ENCODE results near the gene PRR14.

PRR14 gene

DNA sequence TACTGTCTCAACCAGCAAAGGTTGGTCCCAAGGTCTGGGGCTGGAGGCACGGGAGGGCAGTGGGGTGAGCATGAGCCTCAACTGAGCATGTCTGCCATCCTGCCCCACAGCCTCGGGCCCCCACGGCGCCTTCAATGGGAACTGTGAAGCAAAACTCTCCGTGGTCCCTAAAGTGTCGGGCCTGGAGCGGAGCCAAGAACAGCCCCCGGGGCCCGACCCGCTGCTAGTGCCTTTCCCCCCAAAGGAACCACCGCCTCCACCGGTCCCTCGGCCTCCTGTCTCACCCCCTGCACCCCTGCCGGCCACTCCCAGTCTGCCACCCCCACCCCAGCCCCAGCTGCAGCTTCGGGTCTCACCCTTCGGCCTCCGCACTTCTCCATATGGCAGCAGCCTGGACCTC is 11.7 kb downstream of the PRR14 start:
- ATAC-seq, result no peak
- TF ChIP-seq ZFP3 (CRISPR knock-in tag; IDR thresholded peaks at IDR 0.05) (no peak), TCF4 (CRISPR knock-in tag; IDR thresholded peaks at IDR 0.05; ENCODE audit: borderline replicate concordance) (no peak), ZNF8 (CRISPR knock-in tag; IDR thresholded peaks at IDR 0.05) (no peak), OSR1 (CRISPR knock-in tag; IDR thresholded peaks at IDR 0.05) (no peak), ZNF565 (CRISPR knock-in tag; conservative IDR thresholded peaks at IDR 0.05; ENCODE audit: low read depth) (no peak), BACH2 (CRISPR knock-in tag; IDR thresholded peaks at IDR 0.05; ENCODE audit: borderline replicate concordance) (no peak), GLIS3 (CRISPR knock-in tag; IDR thresholded peaks at IDR 0.05) (no peak), CSDC2 (CRISPR knock-in tag; IDR thresholded peaks at IDR 0.05) (no peak)
- TF ChIP-seq, protein P1, sequence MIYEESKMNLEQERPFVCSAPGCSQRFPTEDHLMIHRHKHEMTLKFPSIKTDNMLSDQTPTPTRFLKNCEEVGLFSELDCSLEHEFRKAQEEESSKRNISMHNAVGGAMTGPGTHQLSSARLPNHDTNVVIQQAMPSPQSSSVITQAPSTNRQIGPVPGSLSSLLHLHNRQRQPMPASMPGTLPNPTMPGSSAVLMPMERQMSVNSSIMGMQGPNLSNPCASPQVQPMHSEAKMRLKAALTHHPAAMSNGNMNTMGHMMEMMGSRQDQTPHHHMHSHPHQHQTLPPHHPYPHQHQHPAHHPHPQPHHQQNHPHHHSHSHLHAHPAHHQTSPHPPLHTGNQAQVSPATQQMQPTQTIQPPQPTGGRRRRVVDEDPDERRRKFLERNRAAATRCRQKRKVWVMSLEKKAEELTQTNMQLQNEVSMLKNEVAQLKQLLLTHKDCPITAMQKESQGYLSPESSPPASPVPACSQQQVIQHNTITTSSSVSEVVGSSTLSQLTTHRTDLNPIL (CRISPR knock-in tag; IDR thresholded peaks at IDR 0.05; ENCODE audit: low read depth), result no peak
- TF ChIP-seq, protein P2, sequence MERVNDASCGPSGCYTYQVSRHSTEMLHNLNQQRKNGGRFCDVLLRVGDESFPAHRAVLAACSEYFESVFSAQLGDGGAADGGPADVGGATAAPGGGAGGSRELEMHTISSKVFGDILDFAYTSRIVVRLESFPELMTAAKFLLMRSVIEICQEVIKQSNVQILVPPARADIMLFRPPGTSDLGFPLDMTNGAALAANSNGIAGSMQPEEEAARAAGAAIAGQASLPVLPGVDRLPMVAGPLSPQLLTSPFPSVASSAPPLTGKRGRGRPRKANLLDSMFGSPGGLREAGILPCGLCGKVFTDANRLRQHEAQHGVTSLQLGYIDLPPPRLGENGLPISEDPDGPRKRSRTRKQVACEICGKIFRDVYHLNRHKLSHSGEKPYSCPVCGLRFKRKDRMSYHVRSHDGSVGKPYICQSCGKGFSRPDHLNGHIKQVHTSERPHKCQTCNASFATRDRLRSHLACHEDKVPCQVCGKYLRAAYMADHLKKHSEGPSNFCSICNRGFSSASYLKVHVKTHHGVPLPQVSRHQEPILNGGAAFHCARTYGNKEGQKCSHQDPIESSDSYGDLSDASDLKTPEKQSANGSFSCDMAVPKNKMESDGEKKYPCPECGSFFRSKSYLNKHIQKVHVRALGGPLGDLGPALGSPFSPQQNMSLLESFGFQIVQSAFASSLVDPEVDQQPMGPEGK (CRISPR knock-in tag; IDR thresholded peaks at IDR 0.05; ENCODE audit: borderline replicate concordance), result no peak

DNA sequence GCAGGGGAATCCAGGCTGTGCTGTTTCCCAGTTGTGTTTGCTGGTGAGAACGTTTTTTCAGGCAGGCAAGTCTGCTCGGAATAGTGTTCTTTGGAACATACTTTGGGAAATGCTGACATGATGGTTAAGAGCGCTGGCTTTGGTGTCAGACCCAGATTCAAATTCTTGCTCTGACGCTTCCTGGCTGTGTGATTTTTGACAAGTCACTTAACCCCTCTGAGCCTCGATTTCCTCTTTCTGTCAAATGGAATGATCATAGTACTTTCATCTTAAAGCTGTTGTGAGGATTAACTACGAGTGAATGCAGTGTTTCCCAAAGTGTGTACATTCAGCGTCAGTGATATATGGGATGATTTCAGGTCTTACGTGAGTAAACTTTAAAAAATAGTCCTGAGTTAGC is 12.3 kb downstream of the PRR14 start:
- TF ChIP-seq ZC3H10 (CRISPR knock-in tag; IDR thresholded peaks at IDR 0.05) (no peak), SNAI2 (CRISPR knock-in tag; IDR thresholded peaks at IDR 0.05) (no peak), ZNF8 (CRISPR knock-in tag; IDR thresholded peaks at IDR 0.05) (no peak), ZNF70 (CRISPR knock-in tag; IDR thresholded peaks at IDR 0.05) (no peak), CSDC2 (CRISPR knock-in tag; IDR thresholded peaks at IDR 0.05) (no peak), PPARA (CRISPR knock-in tag; IDR thresholded peaks at IDR 0.05; ENCODE audit: borderline replicate concordance) (no peak), TCF4 (CRISPR knock-in tag; IDR thresholded peaks at IDR 0.05; ENCODE audit: borderline replicate concordance) (no peak), POU6F1 (CRISPR knock-in tag; IDR thresholded peaks at IDR 0.05; ENCODE audit: borderline replicate concordance, low read depth) (no peak), CSRNP3 (CRISPR knock-in tag; IDR thresholded peaks at IDR 0.05) (no peak), RARB (CRISPR knock-in tag; IDR thresholded peaks at IDR 0.05) (no peak), OSR1 (CRISPR knock-in tag; IDR thresholded peaks at IDR 0.05) (no peak), ZFP3 (CRISPR knock-in tag; IDR thresholded peaks at IDR 0.05) (no peak), ZNF565 (CRISPR knock-in tag; conservative IDR thresholded peaks at IDR 0.05; ENCODE audit: low read depth) (no peak)
- ATAC-seq, result no peak

GRCh38 chr16:30663820-30664219 is 13.1 kb downstream of the PRR14 start:
- no peak for TF ChIP-seq GLIS3 (CRISPR knock-in tag; IDR thresholded peaks at IDR 0.05)
- no peak for ATAC-seq

GRCh38 chr16:30664616-30665109 is 13.9 kb downstream of the PRR14 start:
- ATAC-seq, result no peak
- TF ChIP-seq ZC3H10 (CRISPR knock-in tag; IDR thresholded peaks at IDR 0.05) (no peak), ESRRG (CRISPR knock-in tag; IDR thresholded peaks at IDR 0.05) (no peak), TOX (CRISPR knock-in tag; IDR thresholded peaks at IDR 0.05; ENCODE audit: borderline replicate concordance) (no peak), ZNF70 (CRISPR knock-in tag; IDR thresholded peaks at IDR 0.05) (no peak), CSDC2 (CRISPR knock-in tag; IDR thresholded peaks at IDR 0.05) (no peak), TCF4 (CRISPR knock-in tag; IDR thresholded peaks at IDR 0.05; ENCODE audit: borderline replicate concordance) (no peak), GLIS3 (CRISPR knock-in tag; IDR thresholded peaks at IDR 0.05) (no peak)
- TF ChIP-seq, protein P1 (CRISPR knock-in tag; IDR thresholded peaks at IDR 0.05; ENCODE audit: low read depth), result no peak

All from SK-N-SH treated with all-trans-retinoic acid at 6 μM for 48 hours (cell line).